HG03571 (cell line): ENCODE data around the gene ZIC5.

Experiments
- ATAC-seq: cut with Tn5 transposase; IDR thresholded peaks from one replicate; pipeline ENCODE4 v1.9.1; 2021; ENCODE audit not compliant: unreplicated experiment

Gene ZIC5

GRCh38 chr13:99971576-99972189 lies at the start of gene ZIC5:
Gene ZIC5 (minus strand): TSS chr13:99971767. CDS start chr13:99971603, 164 bp downstream.
- no peak for ATAC-seq

GRCh38 chr13:100019780-100020356 lies 48.3 kb upstream of the ZIC5 start:
- no peak for ATAC-seq

- ATAC-seq = no peak
Observed at GRCh38 chr13:100014621-100015020, 43.1 kb upstream of the ZIC5 start.

- ATAC-seq = no peak
Observed at GRCh38 chr13:99998261-99998660, 26.7 kb upstream of the ZIC5 start.

GRCh38 chr13:99997702-99998214 lies 26.2 kb upstream of the ZIC5 start:
- ATAC-seq = no peak

- ATAC-seq = no peak
Observed at GRCh38 chr13:99996381-99996973, 24.9 kb upstream of the ZIC5 start.

GRCh38 chr13:99995589-99996380 lies 24.2 kb upstream of the ZIC5 start:
- ATAC-seq = no peak

GRCh38 chr13:99995104-99995588 lies 23.6 kb upstream of the ZIC5 start:
- ATAC-seq = no peak

GRCh38 chr13:99994638-99995020 lies 23.1 kb upstream of the ZIC5 start:
- no peak for ATAC-seq

- ATAC-seq = no peak
Observed at GRCh38 chr13:99993660-99994637, 22.4 kb upstream of the ZIC5 start.

- no peak for ATAC-seq
Observed at GRCh38 chr13:99992949-99993351, 21.4 kb upstream of the ZIC5 start.

GRCh38 chr13:99991828-99992775 lies 20.5 kb upstream of the ZIC5 start:
- ATAC-seq = no peak

GRCh38 chr13:99991013-99991827 lies 19.7 kb upstream of the ZIC5 start:
- no peak for ATAC-seq

- no peak for ATAC-seq
Observed at GRCh38 chr13:99990126-99990977, 18.8 kb upstream of the ZIC5 start.

GRCh38 chr13:99989276-99990125 lies 17.9 kb upstream of the ZIC5 start:
- no peak for ATAC-seq

- ATAC-seq = no peak
Observed at GRCh38 chr13:99988529-99989275, 17.1 kb upstream of the ZIC5 start.
